A549 (cell line): ENCODE data around the gene POLR2C. TPM values are rescaled to one million over a fixed set of nuclear protein-coding genes. Genes with fewer than 3 reads are reported as not detected.

ENCODE experiments used
- ATAC-seq, 2 experiments: fragments of 200-7000 bp in 1 of 2; fragments of >200 bp in 1 of 2; cut with Nextera tagmentation in 1 of 2; cut with Tn5 transposase in 1 of 2; 3 replicates each; pipeline versions ENCODE4 v1.8.0 to v1.9.1; 2018 to 2020; ENCODE audit warnings: mild to moderate bottlenecking in 1 of 2, moderate library complexity in 1 of 2
- CTCF ChIA-PET: fragments of 300-600 bp; sonication (Branson Sonifier 250); formaldehyde crosslinking; extraction: SDS; loops from one replicate; lab custom pipeline; 2021; ENCODE audit warnings: antibody characterized with exemption, inconsistent platforms; lab: Yijun Ruan, JAX
- POLR2A ChIA-PET: fragments of 350-600 bp; formaldehyde crosslinking; extraction: SDS; loops from one replicate; lab custom pipeline; 2021; ENCODE audit warnings: antibody characterized with exemption, inconsistent platforms; lab: Yijun Ruan, JAX
- DNase-seq, 2 experiments: peaks; one replicate each; pipeline versions ENCODE4 v3.0.0 to v3.0.0-alpha.2; 2011 to 2016; ENCODE audit warnings: low read depth in 1 of 2, low spot score in 1 of 2
- FAIRE-seq: peaks from 2 replicates; lab custom pipeline; 2011; peaks lifted over from hg19 to GRCh38; lab: Jason Lieb, UNC
- H3K27ac ChIP-seq, 2 experiments: fragments of >200 bp; sonication (Bioruptor Twin); formaldehyde crosslinking; 3 replicates each; pipeline ENCODE4 v1.5.1; 2016 to 2017
- H3K4me1 ChIP-seq: fragments of >200 bp; sonication (Bioruptor Twin); formaldehyde crosslinking; 3 replicates; pipeline ENCODE4 v1.6.1; 2016
- H3K4me2 ChIP-seq: fragments of >200 bp; sonication (Bioruptor Twin); formaldehyde crosslinking; 3 replicates; pipeline ENCODE4 v1.6.1; 2016
- H3K4me3 ChIP-seq: fragments of >200 bp; sonication (Bioruptor Twin); formaldehyde crosslinking; 3 replicates; pipeline ENCODE4 v1.5.1; 2016
- H3K9me3 ChIP-seq: fragments of >200 bp; sonication (Bioruptor Twin); formaldehyde crosslinking; 3 replicates; pipeline ENCODE4 v1.6.1; 2016
- CBX8 ChIP-seq: fragments of 200-600 bp; sonication (generic); IDR thresholded peaks from 2 replicates; pipeline ENCODE4 v1.6.1; 2016
- CEBPB ChIP-seq, 2 experiments: fragments of >200 bp in 1 of 2; sonication (Bioruptor Twin) in 1 of 2; formaldehyde crosslinking in 1 of 2; IDR thresholded peaks; 2 replicates each; pipeline ENCODE4 v1.6.1; 2012 to 2016
- CHD2 ChIP-seq: fragments of 150-350 bp; IDR thresholded peaks from 2 replicates; pipeline ENCODE4 v1.6.1; 2014; ENCODE audit warnings: low read length; ENCODE audit not compliant: partially characterized antibody
- E2F6 ChIP-seq: IDR thresholded peaks from 2 replicates; pipeline ENCODE4 v1.6.1; 2012; ENCODE audit warnings: low read depth, borderline replicate concordance
- EP300 ChIP-seq, 2 experiments: fragments of >200 bp; sonication (Bioruptor Twin); formaldehyde crosslinking; IDR thresholded peaks; 2 replicates in 1 of 2; 3 replicates in 1 of 2; pipeline ENCODE4 v1.6.1; 2016 to 2017
- ESRRA ChIP-seq: fragments of 150-350 bp; IDR thresholded peaks from 2 replicates; pipeline ENCODE4 v1.6.1; 2014; ENCODE audit warnings: mild to moderate bottlenecking, low read length, borderline replicate concordance
- FOSL2 ChIP-seq, 2 experiments: fragments of 450-650 bp in 1 of 2; fragments of >200 bp in 1 of 2; sonication (Bioruptor Twin) in 1 of 2; formaldehyde crosslinking; IDR thresholded peaks; 2 replicates each; pipeline versions ENCODE4 v1.5.0 to v1.6.1; 2016 to 2020; ENCODE audit warnings: mild to moderate bottlenecking in 1 of 2, moderate library complexity in 1 of 2
- FOXS1 ChIP-seq: fragments of 250-450 bp; sonication (Bioruptor Pico); IDR thresholded peaks from 2 replicates; pipeline ENCODE4 v1.5.0; 2020; ENCODE audit warnings: mild to moderate bottlenecking, moderate library complexity
- GATA3 ChIP-seq: IDR thresholded peaks from 2 replicates; pipeline ENCODE4 v1.6.1; 2012; ENCODE audit warnings: borderline replicate concordance
- HDAC2 ChIP-seq: fragments of 200-600 bp; sonication (generic); IDR thresholded peaks from 2 replicates; pipeline ENCODE4 v1.6.1; 2016
- HES2 ChIP-seq: fragments of >200 bp; sonication (Bioruptor Twin); formaldehyde crosslinking; IDR thresholded peaks from 2 replicates; pipeline ENCODE4 v1.6.1; 2016
- HEYL ChIP-seq: fragments of 250-450 bp; sonication (Bioruptor Pico); IDR thresholded peaks from 2 replicates; pipeline ENCODE4 v1.8.0; 2021; ENCODE audit warnings: mild to moderate bottlenecking, moderate library complexity
- JUNB ChIP-seq: fragments of >200 bp; sonication (Bioruptor Twin); formaldehyde crosslinking; IDR thresholded peaks from 2 replicates; pipeline ENCODE4 v1.6.1; 2016
- MAFK ChIP-seq: fragments of 450-650 bp; IDR thresholded peaks from 2 replicates; pipeline ENCODE4 v1.6.1; 2014; ENCODE audit not compliant: partially characterized antibody
- MAX ChIP-seq: IDR thresholded peaks from 2 replicates; pipeline ENCODE4 v1.6.1; 2012
- MAZ ChIP-seq: fragments of 150-350 bp; IDR thresholded peaks from 2 replicates; pipeline ENCODE4 v1.6.1; 2014; ENCODE audit warnings: antibody characterized with exemption, low read depth, low read length, borderline replicate concordance
- NFE2L2 ChIP-seq: fragments of 150-350 bp; conservative IDR thresholded peaks from 2 replicates; pipeline ENCODE4 v1.6.1; 2014; ENCODE audit warnings: low read length
- NR3C1 ChIP-seq: fragments of >200 bp; sonication (Bioruptor Twin); formaldehyde crosslinking; IDR thresholded peaks from 3 replicates; pipeline ENCODE4 v1.6.1; 2017
- POLR2A ChIP-seq: IDR thresholded peaks from 2 replicates; pipeline ENCODE4 v1.6.1; 2012; ENCODE audit warnings: mild to moderate bottlenecking, low read length
- POLR2AphosphoS2 ChIP-seq: conservative IDR thresholded peaks from 2 replicates; pipeline ENCODE4 v1.6.1; 2012; ENCODE audit warnings: low read length, improper control_type of control experiment, inconsistent platforms
- RAD21 ChIP-seq, 2 experiments: fragments of >200 bp in 1 of 2; sonication (Bioruptor Twin) in 1 of 2; formaldehyde crosslinking in 1 of 2; IDR thresholded peaks in 1 of 2; conservative IDR thresholded peaks in 1 of 2; 2 replicates in 1 of 2; 3 replicates in 1 of 2; pipeline ENCODE4 v1.6.1; 2012 to 2018; ENCODE audit warnings: inconsistent platforms in 1 of 2
- RFX5 ChIP-seq: fragments of 450-650 bp; IDR thresholded peaks from 2 replicates; pipeline ENCODE4 v1.7.1; 2014; ENCODE audit warnings: antibody characterized with exemption, mild to moderate bottlenecking, moderate library complexity
- SREBF2 ChIP-seq: fragments of 450-650 bp; IDR thresholded peaks from 2 replicates; pipeline ENCODE4 v1.6.1; 2014; ENCODE audit warnings: mild to moderate bottlenecking, moderate library complexity
- ZC3H11A ChIP-seq: fragments of 450-650 bp; IDR thresholded peaks from 2 replicates; pipeline ENCODE4 v1.6.1; 2014; ENCODE audit warnings: antibody characterized with exemption, mild to moderate bottlenecking
- ZFP36 ChIP-seq: fragments of 450-650 bp; IDR thresholded peaks from 2 replicates; pipeline ENCODE4 v1.6.1; 2014; ENCODE audit warnings: borderline replicate concordance; ENCODE audit not compliant: partially characterized antibody
- WGBS: methylation state at CpG from one replicate; pipeline ENCODE4 v1.1.6; 2017; ENCODE audit errors: missing lambda C conversion rate; 5-methylcytosine and 5-hydroxymethylcytosine counted together
- polyA plus RNA-seq, 4 experiments: library from polyadenylated mRNA; depleted of rRNA in 3 of 4; stranded (reverse); fragments of >200 nt; fragmentation: RNase III in 1 of 4; extraction: RNeasy Plus Mini Kit Qiagen cat#74134 plus additional on column Dnase treatment in 1 of 4; gene quantifications; 2 replicates in 3 of 4; 3 replicates in 1 of 4; pipeline ENCODE4 v1.2.3, GENCODE V29; 2011 to 2017
- TF ChIP-seq, protein P1 (sequence below): fragments of 200-600 bp; sonication (generic); IDR thresholded peaks from 2 replicates; pipeline ENCODE4 v1.6.1; 2016; ENCODE audit warnings: antibody characterized with exemption, mild to moderate bottlenecking, moderate library complexity
- TF ChIP-seq, protein P2 (sequence below): fragments of >200 bp; sonication (Bioruptor Twin); formaldehyde crosslinking; IDR thresholded peaks from 3 replicates; pipeline ENCODE4 v1.6.1; 2016
- TF ChIP-seq, protein P3 (sequence below): fragments of 150-350 bp; IDR thresholded peaks from 2 replicates; pipeline ENCODE4 v1.6.1; 2014; ENCODE audit warnings: low read depth, mild to moderate bottlenecking, low read length
- TF ChIP-seq, protein P4 (sequence below): fragments of 250-450 bp; sonication (Bioruptor Pico); IDR thresholded peaks from 2 replicates; pipeline ENCODE4 v1.5.0; 2020; ENCODE audit warnings: low read depth, mild to moderate bottlenecking, moderate library complexity

POLR2C gene
- polyA plus RNA-seq, 2 of the 4 experiments (the other 2 are of a cell fraction) = 148 to 229 TPM

DNA sequence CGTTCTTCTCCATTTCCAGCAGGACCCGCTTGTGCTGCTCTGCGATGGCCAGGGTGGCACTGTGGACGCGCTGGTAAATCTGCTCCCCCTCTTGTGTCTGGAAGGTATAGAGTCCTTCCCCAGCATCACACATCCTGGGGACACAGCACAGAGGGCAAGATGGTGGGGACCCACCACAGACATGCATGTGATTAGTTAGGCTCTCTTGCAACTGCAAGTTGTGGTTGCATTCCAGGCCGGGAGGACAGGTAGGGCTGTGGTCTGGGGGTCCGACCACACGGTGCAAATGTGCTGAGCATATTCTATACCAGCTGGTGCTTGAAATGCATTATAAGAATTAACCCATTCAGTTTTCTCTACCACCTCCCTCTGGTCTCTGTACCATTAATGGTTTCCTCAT is 11.4 kb downstream of the POLR2C start:
- WGBS = 81% methylated on average over 7 of the region's 8 CpGs
- H3K27ac ChIP-seq = peak overlapping the region; percentile 96 to 98
- FAIRE-seq (no peak), DNase-seq (no peak), ATAC-seq (no peak)
- TF ChIP-seq CHD2 (no peak), HEYL (CRISPR knock-in tag) (no peak), RFX5 (no peak), FOXS1 (no peak), JUNB (no peak), HES2 (no peak), MAX (no peak), POLR2A (no peak), MAZ (no peak), FOSL2 (IDR thresholded peaks at IDR 0.05) (no peak), FOSL2 (CRISPR knock-in tag; IDR thresholded peaks at IDR 0.05) (no peak), GATA3 (no peak), NFE2L2 (no peak), HDAC2 (no peak), ESRRA (no peak), SREBF2 (no peak), ZC3H11A (no peak), CBX8 (no peak)
- TF ChIP-seq, protein P1, sequence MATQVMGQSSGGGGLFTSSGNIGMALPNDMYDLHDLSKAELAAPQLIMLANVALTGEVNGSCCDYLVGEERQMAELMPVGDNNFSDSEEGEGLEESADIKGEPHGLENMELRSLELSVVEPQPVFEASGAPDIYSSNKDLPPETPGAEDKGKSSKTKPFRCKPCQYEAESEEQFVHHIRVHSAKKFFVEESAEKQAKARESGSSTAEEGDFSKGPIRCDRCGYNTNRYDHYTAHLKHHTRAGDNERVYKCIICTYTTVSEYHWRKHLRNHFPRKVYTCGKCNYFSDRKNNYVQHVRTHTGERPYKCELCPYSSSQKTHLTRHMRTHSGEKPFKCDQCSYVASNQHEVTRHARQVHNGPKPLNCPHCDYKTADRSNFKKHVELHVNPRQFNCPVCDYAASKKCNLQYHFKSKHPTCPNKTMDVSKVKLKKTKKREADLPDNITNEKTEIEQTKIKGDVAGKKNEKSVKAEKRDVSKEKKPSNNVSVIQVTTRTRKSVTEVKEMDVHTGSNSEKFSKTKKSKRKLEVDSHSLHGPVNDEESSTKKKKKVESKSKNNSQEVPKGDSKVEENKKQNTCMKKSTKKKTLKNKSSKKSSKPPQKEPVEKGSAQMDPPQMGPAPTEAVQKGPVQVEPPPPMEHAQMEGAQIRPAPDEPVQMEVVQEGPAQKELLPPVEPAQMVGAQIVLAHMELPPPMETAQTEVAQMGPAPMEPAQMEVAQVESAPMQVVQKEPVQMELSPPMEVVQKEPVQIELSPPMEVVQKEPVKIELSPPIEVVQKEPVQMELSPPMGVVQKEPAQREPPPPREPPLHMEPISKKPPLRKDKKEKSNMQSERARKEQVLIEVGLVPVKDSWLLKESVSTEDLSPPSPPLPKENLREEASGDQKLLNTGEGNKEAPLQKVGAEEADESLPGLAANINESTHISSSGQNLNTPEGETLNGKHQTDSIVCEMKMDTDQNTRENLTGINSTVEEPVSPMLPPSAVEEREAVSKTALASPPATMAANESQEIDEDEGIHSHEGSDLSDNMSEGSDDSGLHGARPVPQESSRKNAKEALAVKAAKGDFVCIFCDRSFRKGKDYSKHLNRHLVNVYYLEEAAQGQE = no peak
- TF ChIP-seq, protein P2, sequence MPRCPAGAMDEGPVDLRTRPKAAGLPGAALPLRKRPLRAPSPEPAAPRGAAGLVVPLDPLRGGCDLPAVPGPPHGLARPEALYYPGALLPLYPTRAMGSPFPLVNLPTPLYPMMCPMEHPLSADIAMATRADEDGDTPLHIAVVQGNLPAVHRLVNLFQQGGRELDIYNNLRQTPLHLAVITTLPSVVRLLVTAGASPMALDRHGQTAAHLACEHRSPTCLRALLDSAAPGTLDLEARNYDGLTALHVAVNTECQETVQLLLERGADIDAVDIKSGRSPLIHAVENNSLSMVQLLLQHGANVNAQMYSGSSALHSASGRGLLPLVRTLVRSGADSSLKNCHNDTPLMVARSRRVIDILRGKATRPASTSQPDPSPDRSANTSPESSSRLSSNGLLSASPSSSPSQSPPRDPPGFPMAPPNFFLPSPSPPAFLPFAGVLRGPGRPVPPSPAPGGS = no peak
- ChIA-PET POLR2A (no interaction called here), CTCF (interaction anchor here (1.5 to 8.4 kb wide), 6 partner anchors 9 to 174 kb away, joined by 5 to 70 read pairs (median 17); partner anchors contain the start of genes DOK4 and POLR2C)
- H3K4me2 ChIP-seq = peak overlapping the region; percentile 87; the same call in 2 of the 3 replicates
- H3K4me3 ChIP-seq = no peak overlapping the region
- peaks cover 97% of the 10 kb centered on the region for H3K4me1 ChIP-seq
- H3K9me3 ChIP-seq = no peaks in the 10 kb centered on the region

DNA sequence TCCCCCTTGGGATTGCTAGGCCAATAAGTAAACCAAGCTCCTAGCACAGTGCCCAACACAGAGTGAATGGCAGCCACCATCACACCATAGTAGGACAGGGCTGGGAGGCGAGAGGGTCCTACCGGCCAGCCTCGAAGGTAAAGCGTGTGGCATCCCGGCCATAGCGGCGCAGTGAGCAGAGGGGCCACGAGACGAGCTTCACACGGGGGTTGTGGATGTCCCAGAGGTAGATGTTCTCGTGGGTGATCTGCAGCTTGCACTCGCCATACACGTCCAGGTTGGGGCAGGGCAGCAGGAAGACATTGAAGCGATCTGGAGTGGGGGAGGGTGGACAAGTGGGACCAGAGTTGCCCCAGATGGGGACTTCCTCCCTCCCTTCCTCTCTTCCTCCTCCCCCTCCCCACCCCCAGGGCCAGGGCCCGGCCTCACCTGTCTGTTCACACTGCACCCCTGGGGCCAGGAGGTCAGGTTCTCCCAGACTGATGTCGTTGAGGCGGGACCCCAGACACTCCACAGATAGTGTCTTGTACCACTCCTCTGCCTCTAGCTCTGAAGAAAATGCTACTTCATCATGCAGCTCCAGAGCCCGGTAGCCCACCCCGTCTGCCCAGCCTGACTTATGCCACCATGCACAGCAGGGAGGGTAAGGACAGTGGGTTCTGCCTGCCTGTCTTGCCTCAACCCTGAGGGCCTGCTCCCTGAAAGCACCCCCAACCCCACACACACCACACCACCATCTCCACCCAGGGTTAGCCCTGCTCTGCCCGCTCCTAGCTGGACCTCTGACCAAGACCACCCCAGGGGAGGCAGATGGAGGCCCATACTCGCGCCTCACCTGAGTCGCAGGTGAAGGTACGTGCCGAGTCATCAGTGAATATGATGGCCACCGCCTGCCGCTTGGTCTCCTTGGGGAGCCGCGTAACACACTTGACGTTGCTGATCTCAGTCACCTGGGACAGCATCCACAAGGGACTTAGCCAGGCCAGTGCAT is 12.5 kb downstream of the POLR2C start:
- CTCF ChIA-PET = interaction anchor here (0.7 to 8.4 kb wide), 14 partner anchors 10 to 175 kb away, joined by 3 to 70 read pairs (median 4); partner anchors contain the start of genes DOK4 and POLR2C
- DNase-seq (no peak), FAIRE-seq (no peak), ATAC-seq (no peak)
- TF ChIP-seq MAFK = no peak
- no peak for TF ChIP-seq CEBPB (IDR thresholded peaks at IDR 0.05)
- TF ChIP-seq FOXS1 = no peak
- TF ChIP-seq RAD21 (conservative IDR thresholded peaks at IDR 0.05 in 1 of 2, IDR thresholded peaks at IDR 0.05 in 1 of 2) = no peak
- TF ChIP-seq EP300 (IDR thresholded peaks at IDR 0.05) = no peak
- TF ChIP-seq, protein P3, sequence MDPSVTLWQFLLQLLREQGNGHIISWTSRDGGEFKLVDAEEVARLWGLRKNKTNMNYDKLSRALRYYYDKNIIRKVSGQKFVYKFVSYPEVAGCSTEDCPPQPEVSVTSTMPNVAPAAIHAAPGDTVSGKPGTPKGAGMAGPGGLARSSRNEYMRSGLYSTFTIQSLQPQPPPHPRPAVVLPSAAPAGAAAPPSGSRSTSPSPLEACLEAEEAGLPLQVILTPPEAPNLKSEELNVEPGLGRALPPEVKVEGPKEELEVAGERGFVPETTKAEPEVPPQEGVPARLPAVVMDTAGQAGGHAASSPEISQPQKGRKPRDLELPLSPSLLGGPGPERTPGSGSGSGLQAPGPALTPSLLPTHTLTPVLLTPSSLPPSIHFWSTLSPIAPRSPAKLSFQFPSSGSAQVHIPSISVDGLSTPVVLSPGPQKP = no peak
- no peak for TF ChIP-seq NR3C1
- TF ChIP-seq, protein P4, sequence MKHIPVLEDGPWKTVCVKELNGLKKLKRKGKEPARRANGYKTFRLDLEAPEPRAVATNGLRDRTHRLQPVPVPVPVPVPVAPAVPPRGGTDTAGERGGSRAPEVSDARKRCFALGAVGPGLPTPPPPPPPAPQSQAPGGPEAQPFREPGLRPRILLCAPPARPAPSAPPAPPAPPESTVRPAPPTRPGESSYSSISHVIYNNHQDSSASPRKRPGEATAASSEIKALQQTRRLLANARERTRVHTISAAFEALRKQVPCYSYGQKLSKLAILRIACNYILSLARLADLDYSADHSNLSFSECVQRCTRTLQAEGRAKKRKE (CRISPR knock-in tag) = no peak
- TF ChIP-seq E2F6 = no peak
- TF ChIP-seq GATA3 = no peak
- TF ChIP-seq POLR2AphosphoS2 = no peak
- no peak for TF ChIP-seq ZFP36
- no peak for TF ChIP-seq ZC3H11A
- TF ChIP-seq FOSL2 (IDR thresholded peaks at IDR 0.05) = no peak
- no peak for TF ChIP-seq FOSL2 (CRISPR knock-in tag; IDR thresholded peaks at IDR 0.05)
- Histone ChIP-seq H3K4me1 (peaks cover 97% of the 10 kb centered on the region), H3K9me3 (no peaks in the 10 kb centered on the region), H3K4me3 (no peak overlapping the region), H3K27ac (peak overlapping the region; percentile 96 to 98), H3K4me2 (peak overlapping the region; percentile 93)
- WGBS = 90% methylated on average over 30 of the region's 30 CpGs
- POLR2A ChIA-PET = no interaction called here
